Measurements from ENCODE around the gene ENPP1.
"Not testable (repeated sequence)": the region's sequence is repeated elsewhere in the genome, so short reads cannot be mapped to it uniquely, and the experiment has no call there.

The ENPP1 gene

DNA sequence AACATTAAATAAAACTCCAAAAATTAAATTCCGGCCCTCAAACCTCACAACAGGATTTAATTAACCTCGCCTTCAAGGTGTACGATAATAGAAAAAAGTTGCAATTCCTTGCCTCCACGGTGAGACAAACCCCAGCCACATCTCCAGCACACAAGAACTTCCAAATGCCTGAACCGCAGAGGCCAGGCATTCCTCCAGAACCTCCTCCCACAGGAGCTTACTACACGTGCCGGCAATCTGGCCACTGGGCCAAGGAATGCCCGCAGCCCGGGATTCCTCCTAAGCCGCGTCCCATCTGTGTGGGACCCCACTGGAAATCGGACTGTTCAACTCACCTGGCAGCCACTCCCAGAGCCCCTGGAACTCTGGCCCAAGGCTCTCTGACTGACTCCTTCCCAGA lies 95.9 kb downstream of the ENPP1 start:
- H3K9me3 ChIP-seq (ENCODE audit: insufficient read depth, low read length); H3K36me3 ChIP-seq (ENCODE audit: low read length); H3K79me2 ChIP-seq (ENCODE audit: insufficient read depth, low read length); H2AFZ ChIP-seq (ENCODE audit: low read depth, low read length, severe bottlenecking); H4K20me1 ChIP-seq (ENCODE audit: low read depth, low read length); H3K27ac ChIP-seq (ENCODE audit: low read depth, low read length); H3K4me3 ChIP-seq (ENCODE audit: insufficient read depth, low read length, poor library complexity, severe bottlenecking); H3K9me2 ChIP-seq (replicated peaks; ENCODE audit: insufficient read depth, low read length); H3K9ac ChIP-seq (ENCODE audit: low read length); H3K27me3 ChIP-seq (ENCODE audit: low read length); H3F3A ChIP-seq (ENCODE audit: insufficient read depth); H3K4me2 ChIP-seq (ENCODE audit: low read depth, low read length, poor library complexity, severe bottlenecking): not testable (repeated sequence)

DNA sequence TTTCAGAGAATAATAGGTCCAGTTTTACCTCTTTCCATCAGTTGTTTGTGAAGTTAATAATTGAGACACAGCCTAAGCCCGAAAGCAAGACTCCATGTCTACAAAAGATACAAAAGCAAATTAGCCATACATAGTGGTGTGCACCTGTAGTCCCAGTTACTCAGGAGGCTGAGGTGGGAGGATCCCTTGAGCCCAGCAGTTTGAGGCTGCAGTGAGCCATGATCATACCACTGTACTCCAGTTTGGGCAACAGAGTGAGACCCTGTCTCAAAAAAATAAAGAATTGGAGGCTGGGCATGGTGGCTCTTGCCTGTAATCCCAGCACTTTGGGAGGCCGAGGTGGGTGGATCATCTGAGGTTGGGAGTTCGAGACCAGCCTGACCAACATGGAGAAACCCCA lies 101.0 kb downstream of the ENPP1 start:
- not testable (repeated sequence) for H3K9me2 ChIP-seq (replicated peaks; ENCODE audit: insufficient read depth, low read length); H3K36me3 ChIP-seq (ENCODE audit: low read length); H3K27ac ChIP-seq (ENCODE audit: low read depth, low read length); H3K4me2 ChIP-seq (ENCODE audit: low read depth, low read length, poor library complexity, severe bottlenecking); H4K20me1 ChIP-seq (ENCODE audit: low read depth, low read length); H3F3A ChIP-seq (ENCODE audit: insufficient read depth); H2AFZ ChIP-seq (ENCODE audit: low read depth, low read length, severe bottlenecking); H3K9ac ChIP-seq (ENCODE audit: low read length); H3K4me3 ChIP-seq (ENCODE audit: insufficient read depth, low read length, poor library complexity, severe bottlenecking); H3K27me3 ChIP-seq (ENCODE audit: low read length); H3K79me2 ChIP-seq (ENCODE audit: insufficient read depth, low read length); H3K9me3 ChIP-seq (ENCODE audit: insufficient read depth, low read length)

DNA sequence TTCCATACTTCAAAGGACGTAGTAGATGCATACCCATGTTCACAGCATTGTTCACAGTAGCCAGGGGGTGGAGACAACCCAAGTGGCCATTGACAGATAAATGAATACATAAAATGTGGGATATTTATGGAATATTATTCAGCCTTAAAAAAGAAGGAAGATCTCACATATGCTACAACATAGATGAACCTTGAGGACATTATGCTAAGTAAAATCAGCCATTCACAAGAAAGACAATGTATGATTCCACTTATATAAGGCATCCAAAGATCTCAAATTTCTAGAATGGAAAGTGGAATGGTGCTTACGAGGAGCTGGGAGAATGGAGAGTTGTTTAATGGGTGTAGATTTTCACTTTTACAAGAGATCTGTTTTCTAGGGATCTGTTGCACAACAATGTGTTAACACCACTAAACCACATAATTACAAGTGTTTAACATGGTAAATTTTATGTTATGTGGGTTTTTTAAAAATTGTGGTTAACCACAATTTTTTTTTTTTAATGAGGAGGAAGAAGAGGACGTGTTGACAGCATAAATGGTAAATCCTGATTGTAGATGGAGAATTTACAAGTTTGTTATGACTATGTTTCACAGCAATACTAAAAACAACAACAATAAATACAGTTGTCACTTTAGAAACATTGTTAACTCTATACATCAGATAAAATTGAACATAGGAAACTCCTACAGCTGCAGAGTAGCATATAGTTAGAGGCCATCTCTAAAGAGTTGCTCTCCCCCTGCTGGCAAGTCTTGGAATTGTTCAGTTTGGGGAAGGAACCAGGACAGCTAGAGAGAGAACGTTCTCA lies 101.8 kb downstream of the ENPP1 start:
- no peaks in the 10 kb centered on the region for H3K79me2 ChIP-seq (ENCODE audit: insufficient read depth, low read length)
- H4K20me1 ChIP-seq (ENCODE audit: low read depth, low read length), result no peaks in the 10 kb centered on the region
- H3K27ac ChIP-seq (ENCODE audit: low read depth, low read length), result no peak overlapping the region
- no peaks in the 10 kb centered on the region for H3F3A ChIP-seq (ENCODE audit: insufficient read depth)
- no peak overlapping the region for H3K9ac ChIP-seq (ENCODE audit: low read length)
- no peak overlapping the region for H3K4me3 ChIP-seq (ENCODE audit: insufficient read depth, low read length, poor library complexity, severe bottlenecking)
- no peaks in the 10 kb centered on the region for H3K9me2 ChIP-seq (replicated peaks; ENCODE audit: insufficient read depth, low read length)
- H3K4me2 ChIP-seq (ENCODE audit: low read depth, low read length, poor library complexity, severe bottlenecking), result peak overlapping the region; percentile 23
- TF ChIP-seq, protein P1, sequence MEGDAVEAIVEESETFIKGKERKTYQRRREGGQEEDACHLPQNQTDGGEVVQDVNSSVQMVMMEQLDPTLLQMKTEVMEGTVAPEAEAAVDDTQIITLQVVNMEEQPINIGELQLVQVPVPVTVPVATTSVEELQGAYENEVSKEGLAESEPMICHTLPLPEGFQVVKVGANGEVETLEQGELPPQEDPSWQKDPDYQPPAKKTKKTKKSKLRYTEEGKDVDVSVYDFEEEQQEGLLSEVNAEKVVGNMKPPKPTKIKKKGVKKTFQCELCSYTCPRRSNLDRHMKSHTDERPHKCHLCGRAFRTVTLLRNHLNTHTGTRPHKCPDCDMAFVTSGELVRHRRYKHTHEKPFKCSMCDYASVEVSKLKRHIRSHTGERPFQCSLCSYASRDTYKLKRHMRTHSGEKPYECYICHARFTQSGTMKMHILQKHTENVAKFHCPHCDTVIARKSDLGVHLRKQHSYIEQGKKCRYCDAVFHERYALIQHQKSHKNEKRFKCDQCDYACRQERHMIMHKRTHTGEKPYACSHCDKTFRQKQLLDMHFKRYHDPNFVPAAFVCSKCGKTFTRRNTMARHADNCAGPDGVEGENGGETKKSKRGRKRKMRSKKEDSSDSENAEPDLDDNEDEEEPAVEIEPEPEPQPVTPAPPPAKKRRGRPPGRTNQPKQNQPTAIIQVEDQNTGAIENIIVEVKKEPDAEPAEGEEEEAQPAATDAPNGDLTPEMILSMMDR (IDR thresholded peaks at IDR 0.05; ENCODE audit: insufficient read depth, low read length, poor library complexity, severe bottlenecking), result peak; percentile 84
- TF ChIP-seq EZH2phosphoT487 (conservative IDR thresholded peaks at IDR 0.05; ENCODE audit: low read length), result no peak
- no peaks in the 10 kb centered on the region for H3K27me3 ChIP-seq (ENCODE audit: low read length)
- H3K9me3 ChIP-seq (ENCODE audit: insufficient read depth, low read length), result no peaks in the 10 kb centered on the region
- H2AFZ ChIP-seq (ENCODE audit: low read depth, low read length, severe bottlenecking), result no peak overlapping the region
- no peaks in the 10 kb centered on the region for H3K36me3 ChIP-seq (ENCODE audit: low read length)

DNA sequence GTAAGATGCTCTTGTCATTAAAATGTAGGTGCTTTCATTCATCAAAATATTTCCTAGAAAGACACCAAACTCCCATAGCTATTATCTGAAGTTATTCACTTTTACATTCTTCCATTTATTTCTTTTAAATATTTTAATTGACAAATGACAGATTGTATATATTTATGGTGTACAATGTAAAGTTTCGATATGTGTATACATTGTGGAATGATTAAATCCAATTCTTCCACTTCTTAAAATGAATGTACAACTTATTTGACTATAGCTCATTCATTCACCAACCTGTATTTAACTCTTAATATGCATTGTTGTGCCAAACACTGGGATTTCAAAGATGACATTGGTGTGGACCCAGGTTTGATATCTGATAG lies 102.4 kb downstream of the ENPP1 start:
- no peaks in the 10 kb centered on the region for H3K27me3 ChIP-seq (ENCODE audit: low read length)
- H3K9ac ChIP-seq (ENCODE audit: low read length), result no peak overlapping the region
- H3K9me3 ChIP-seq (ENCODE audit: insufficient read depth, low read length), result no peaks in the 10 kb centered on the region
- no peaks in the 10 kb centered on the region for H3F3A ChIP-seq (ENCODE audit: insufficient read depth)
- H3K79me2 ChIP-seq (ENCODE audit: insufficient read depth, low read length), result no peaks in the 10 kb centered on the region
- TF ChIP-seq EZH2phosphoT487 (conservative IDR thresholded peaks at IDR 0.05; ENCODE audit: low read length), result no peak
- TF ChIP-seq, protein P1 (IDR thresholded peaks at IDR 0.05; ENCODE audit: insufficient read depth, low read length, poor library complexity, severe bottlenecking), result no peak
- H2AFZ ChIP-seq (ENCODE audit: low read depth, low read length, severe bottlenecking), result no peak overlapping the region
- no peaks in the 10 kb centered on the region for H3K36me3 ChIP-seq (ENCODE audit: low read length)
- no peak overlapping the region for H3K4me2 ChIP-seq (ENCODE audit: low read depth, low read length, poor library complexity, severe bottlenecking)
- no peaks in the 10 kb centered on the region for H3K9me2 ChIP-seq (replicated peaks; ENCODE audit: insufficient read depth, low read length)
- H4K20me1 ChIP-seq (ENCODE audit: low read depth, low read length), result no peaks in the 10 kb centered on the region
- H3K27ac ChIP-seq (ENCODE audit: low read depth, low read length), result no peak overlapping the region
- H3K4me3 ChIP-seq (ENCODE audit: insufficient read depth, low read length, poor library complexity, severe bottlenecking), result no peak overlapping the region
